Adrenal gland (tissue), 5 donors: ENCODE data around the gene UBE2O.

ENCODE experiments used
- POLR2A ChIP-seq, 2 donors: fragments of 450-650 bp; IDR thresholded peaks; one replicate each; pipeline ENCODE4 v1.6.1; 2017; ENCODE audit warnings: antibody characterized with exemption in 2 of 2, mild to moderate bottlenecking in 2 of 2, moderate library complexity in 1 of 2
- TF ChIP-seq, protein P1 (sequence below), 6 experiments: fragments of 450-650 bp in 4 of 6; fragments of 200-600 bp in 2 of 6; sonication (generic) in 1 of 6; IDR thresholded peaks; 1 replicate in 5 of 6; 2 replicates in 1 of 6; pipeline versions ENCODE4 v1.5.1 to v1.8.0; 2016 to 2021; ENCODE audit warnings: antibody characterized with exemption in 6 of 6, mild to moderate bottlenecking in 2 of 6, moderate library complexity in 1 of 6
- donor health status: DM: no; HTN: no; CAD: no.

DNA sequence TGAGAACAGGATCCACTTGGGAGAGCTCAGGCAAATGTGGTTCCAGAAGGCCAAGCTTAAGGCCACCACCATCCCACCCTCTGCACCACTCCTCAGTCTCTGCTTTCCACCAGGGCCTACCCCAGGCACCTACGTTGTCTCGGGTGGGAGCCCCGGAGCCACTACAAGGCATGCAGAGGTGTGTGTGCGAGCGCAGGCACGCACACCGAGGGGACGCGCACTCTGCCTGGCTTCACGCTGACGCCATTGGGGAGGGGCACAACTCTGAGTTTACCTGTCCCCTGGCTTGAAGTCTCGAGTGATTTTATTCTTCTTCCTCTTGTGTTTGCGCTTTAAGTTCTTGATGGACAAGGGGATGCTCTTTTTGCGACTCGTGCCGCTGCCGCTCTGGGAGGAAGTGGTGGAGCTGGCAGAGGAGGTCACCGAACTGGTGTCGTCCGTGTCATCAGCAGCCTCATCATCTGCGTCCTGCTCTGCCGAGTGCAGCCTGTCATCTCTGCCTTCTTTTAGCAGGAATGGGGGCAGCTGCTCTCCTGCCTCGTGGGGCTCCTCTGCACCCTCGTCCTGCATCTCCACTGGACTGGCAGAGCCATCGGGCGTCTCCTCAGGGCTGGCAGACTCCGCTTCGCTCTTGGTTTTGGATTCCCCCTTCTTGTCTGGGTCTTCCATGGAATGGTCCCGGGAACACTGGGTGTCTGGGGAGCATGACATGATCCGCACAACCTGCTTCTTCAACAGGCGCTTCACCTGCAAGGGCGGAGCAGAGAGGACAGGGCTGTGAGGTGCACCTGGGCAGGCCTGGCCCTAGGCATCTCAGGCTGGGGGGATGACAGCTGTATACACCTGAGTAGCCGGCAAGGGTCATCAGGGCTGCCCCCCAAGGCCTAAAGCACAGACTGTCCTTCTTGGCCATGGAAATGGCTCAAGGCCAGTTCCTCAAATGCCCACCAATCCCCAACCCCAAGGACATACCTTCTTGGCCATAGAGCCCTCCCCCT, 53.5 kb downstream of the UBE2O start:
- TF ChIP-seq, protein P1, sequence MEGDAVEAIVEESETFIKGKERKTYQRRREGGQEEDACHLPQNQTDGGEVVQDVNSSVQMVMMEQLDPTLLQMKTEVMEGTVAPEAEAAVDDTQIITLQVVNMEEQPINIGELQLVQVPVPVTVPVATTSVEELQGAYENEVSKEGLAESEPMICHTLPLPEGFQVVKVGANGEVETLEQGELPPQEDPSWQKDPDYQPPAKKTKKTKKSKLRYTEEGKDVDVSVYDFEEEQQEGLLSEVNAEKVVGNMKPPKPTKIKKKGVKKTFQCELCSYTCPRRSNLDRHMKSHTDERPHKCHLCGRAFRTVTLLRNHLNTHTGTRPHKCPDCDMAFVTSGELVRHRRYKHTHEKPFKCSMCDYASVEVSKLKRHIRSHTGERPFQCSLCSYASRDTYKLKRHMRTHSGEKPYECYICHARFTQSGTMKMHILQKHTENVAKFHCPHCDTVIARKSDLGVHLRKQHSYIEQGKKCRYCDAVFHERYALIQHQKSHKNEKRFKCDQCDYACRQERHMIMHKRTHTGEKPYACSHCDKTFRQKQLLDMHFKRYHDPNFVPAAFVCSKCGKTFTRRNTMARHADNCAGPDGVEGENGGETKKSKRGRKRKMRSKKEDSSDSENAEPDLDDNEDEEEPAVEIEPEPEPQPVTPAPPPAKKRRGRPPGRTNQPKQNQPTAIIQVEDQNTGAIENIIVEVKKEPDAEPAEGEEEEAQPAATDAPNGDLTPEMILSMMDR (IDR thresholded peaks at IDR 0.05) = no peak
- TF ChIP-seq POLR2A (IDR thresholded peaks at IDR 0.05) = no peak
